Myocyte (in vitro differentiated cells): ENCODE measurements around the gene LAMC2. TPM values are rescaled to one million over a fixed set of nuclear protein-coding genes. Genes with fewer than 3 reads are reported as not detected.
A peak's percentile ranks its signal among the peaks of the same experiment; 100 is the strongest.

ENCODE experiments used
- DNase-seq: peaks from one replicate; pipeline ENCODE4 v3.0.0-alpha.2; 2012; ENCODE audit warnings: low read depth
- total RNA-seq: library from RNA; depleted of rRNA; stranded (reverse); fragments of >200 nt; gene quantifications from 2 replicates; pipeline ENCODE4 v1.2.3, GENCODE V29; 2014

The LAMC2 gene
- total RNA-seq, 1 donor from 2014 or later = 2.3 TPM

GRCh38 chr1:183168308-183168707 is 17.8 kb upstream of the LAMC2 start:
- DNase-seq = peak; percentile 27

GRCh38 chr1:183173828-183174227 is 12.2 kb upstream of the LAMC2 start:
- DNase-seq = no peak

GRCh38 chr1:183175631-183176030 is 10.4 kb upstream of the LAMC2 start:
- no peak for DNase-seq

- peak; percentile 57 for DNase-seq
Measured at GRCh38 chr1:183178545-183178944, 7.5 kb upstream of the LAMC2 start.

GRCh38 chr1:183179033-183179432 is 7.0 kb upstream of the LAMC2 start:
- no peak for DNase-seq

- DNase-seq = peak; percentile 91
Measured at GRCh38 chr1:183180218-183180617, 5.8 kb upstream of the LAMC2 start.

- peak; percentile 83 for DNase-seq
Measured at GRCh38 chr1:183180634-183181056, 5.4 kb upstream of the LAMC2 start.

GRCh38 chr1:183186841-183187240 is 777 bp downstream of the LAMC2 start:
- no peak for DNase-seq

- no peak for DNase-seq
Measured at GRCh38 chr1:183188240-183188639, 2.2 kb downstream of the LAMC2 start.

GRCh38 chr1:183191833-183192232 is 5.8 kb downstream of the LAMC2 start:
- DNase-seq = peak; percentile 58

GRCh38 chr1:183193963-183194525 is 8.0 kb downstream of the LAMC2 start:
- DNase-seq = no peak

GRCh38 chr1:183194527-183195141 is 8.6 kb downstream of the LAMC2 start:
- DNase-seq = no peak

- peak; percentile 45 for DNase-seq
Measured at GRCh38 chr1:183195142-183195574, 9.1 kb downstream of the LAMC2 start.

GRCh38 chr1:183197762-183198161 is 11.7 kb downstream of the LAMC2 start:
- DNase-seq = no peak

- DNase-seq = no peak
Measured at GRCh38 chr1:183198463-183198862, 12.4 kb downstream of the LAMC2 start.

- no peak for DNase-seq
Measured at GRCh38 chr1:183199304-183199703, 13.2 kb downstream of the LAMC2 start.

GRCh38 chr1:183200451-183200850 is 14.4 kb downstream of the LAMC2 start:
- no peak for DNase-seq

- no peak for DNase-seq
Measured at GRCh38 chr1:183203094-183203493, 17.0 kb downstream of the LAMC2 start.

GRCh38 chr1:183205196-183205781 is 19.2 kb downstream of the LAMC2 start:
- peak; percentile 73 for DNase-seq

GRCh38 chr1:183206538-183207122 is 20.6 kb downstream of the LAMC2 start:
- DNase-seq = no peak

GRCh38 chr1:183209533-183210158 is 23.6 kb downstream of the LAMC2 start:
- peak; percentile 78 for DNase-seq

GRCh38 chr1:183210681-183211080 is 24.6 kb downstream of the LAMC2 start:
- peak; percentile 75 for DNase-seq
